ENCODE measurements around the gene KIAA1614. TPM values are rescaled to one million over a fixed set of nuclear protein-coding genes. Genes with fewer than 3 reads are reported as not detected.
A peak's percentile ranks its signal among the peaks of the same experiment; 100 is the strongest.

Gene KIAA1614
- total RNA-seq, 1 donor, result 10.6 TPM

DNA sequence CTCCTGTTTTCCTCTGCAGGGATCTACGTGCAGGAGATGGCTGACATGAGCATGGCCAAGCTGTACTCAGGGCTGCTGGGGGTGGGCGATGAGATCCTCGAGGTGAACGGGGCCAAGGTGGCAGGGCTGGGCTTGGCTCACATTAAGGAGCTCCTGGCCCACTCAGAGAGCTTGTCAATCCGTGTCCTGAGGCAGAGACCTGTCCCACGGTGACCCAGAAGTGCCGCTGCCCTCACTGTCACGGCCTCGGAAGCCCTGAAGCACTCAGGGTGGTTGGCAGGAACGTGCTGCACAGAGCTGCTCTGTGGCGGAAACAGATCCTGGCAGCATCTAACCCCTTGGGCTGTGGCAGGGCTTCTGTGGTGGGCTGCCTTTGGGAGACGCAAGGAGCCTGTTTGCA is 37.6 kb downstream of the KIAA1614 start:
- DNase-seq (ENCODE audit: low read depth), result no peak
- TF ChIP-seq, protein P1, sequence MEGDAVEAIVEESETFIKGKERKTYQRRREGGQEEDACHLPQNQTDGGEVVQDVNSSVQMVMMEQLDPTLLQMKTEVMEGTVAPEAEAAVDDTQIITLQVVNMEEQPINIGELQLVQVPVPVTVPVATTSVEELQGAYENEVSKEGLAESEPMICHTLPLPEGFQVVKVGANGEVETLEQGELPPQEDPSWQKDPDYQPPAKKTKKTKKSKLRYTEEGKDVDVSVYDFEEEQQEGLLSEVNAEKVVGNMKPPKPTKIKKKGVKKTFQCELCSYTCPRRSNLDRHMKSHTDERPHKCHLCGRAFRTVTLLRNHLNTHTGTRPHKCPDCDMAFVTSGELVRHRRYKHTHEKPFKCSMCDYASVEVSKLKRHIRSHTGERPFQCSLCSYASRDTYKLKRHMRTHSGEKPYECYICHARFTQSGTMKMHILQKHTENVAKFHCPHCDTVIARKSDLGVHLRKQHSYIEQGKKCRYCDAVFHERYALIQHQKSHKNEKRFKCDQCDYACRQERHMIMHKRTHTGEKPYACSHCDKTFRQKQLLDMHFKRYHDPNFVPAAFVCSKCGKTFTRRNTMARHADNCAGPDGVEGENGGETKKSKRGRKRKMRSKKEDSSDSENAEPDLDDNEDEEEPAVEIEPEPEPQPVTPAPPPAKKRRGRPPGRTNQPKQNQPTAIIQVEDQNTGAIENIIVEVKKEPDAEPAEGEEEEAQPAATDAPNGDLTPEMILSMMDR (IDR thresholded peaks at IDR 0.05; ENCODE audit: insufficient read depth, low read length), result no peak
- H3K4me3 ChIP-seq (ENCODE audit: low read depth, low read length), result no peak overlapping the region

GRCh38 chr1:180951186-180951745 is 38.6 kb downstream of the KIAA1614 start:
- TF ChIP-seq, protein P1 (IDR thresholded peaks at IDR 0.05; ENCODE audit: insufficient read depth, low read length), result no peak
- H3K4me3 ChIP-seq (ENCODE audit: low read depth, low read length), result no peak overlapping the region
- no peak for DNase-seq (ENCODE audit: low read depth)

DNA sequence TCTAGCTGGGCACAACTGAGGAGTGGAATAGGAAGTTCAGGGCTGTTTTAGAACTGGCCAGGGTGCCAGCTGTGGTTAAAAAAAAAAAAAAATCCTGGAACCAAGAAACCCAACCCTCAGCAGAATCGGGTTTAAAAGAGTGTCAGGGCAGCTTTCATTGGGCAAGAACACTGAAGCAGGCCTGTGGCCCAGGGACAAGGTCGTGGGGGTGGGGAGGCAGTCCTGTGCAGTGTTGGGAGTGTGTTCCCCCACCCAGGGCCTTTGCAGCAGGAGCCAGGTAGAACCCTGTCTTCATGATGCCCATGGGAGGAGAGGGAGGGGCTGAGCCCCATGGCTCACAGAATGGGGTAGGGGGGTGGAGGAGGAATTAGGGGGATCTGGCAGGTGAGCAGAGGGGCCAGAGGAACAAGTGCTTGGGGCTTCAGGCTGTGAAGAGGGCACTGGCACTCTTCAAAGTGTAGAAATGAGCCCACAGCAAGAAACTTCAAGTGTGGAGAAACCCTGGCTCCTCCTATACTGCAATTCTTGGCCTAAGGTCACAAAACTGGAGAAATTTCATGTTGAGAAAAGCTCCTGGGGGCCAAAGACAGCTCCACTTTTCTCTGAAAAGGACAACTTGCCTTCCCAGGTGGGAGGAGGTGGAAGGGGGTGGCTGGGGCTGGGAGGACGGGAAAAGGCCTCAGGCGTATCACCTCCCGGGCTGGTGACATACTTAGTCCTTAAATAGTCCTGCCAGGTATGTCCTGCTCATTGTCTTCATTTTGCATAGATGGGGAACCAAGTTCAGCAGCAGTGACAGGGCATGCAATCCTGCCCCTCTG is 39.3 kb downstream of the KIAA1614 start:
- DNase-seq (ENCODE audit: low read depth), result no peak

DNA sequence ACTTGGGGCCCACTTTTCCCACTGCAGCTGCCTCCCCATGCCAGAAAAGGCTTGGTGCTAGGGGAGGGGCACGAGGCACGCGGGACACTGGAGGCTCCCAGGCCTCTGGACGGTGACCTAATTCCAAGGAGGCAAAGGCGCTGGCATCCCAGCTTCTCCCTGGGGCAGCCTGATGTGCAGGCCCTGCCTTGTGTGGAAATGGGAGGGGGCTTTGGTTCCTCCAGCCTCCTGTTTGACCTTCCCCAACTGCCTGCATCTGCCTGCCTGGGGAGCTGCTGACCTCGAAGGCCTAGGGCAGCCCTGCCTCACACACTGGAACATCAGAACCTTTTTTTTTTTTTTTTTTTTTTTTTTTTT is 39.9 kb downstream of the KIAA1614 start:
- TF ChIP-seq, protein P1 (IDR thresholded peaks at IDR 0.05; ENCODE audit: insufficient read depth, low read length), result no peak
- DNase-seq (ENCODE audit: low read depth), result no peak
- H3K4me3 ChIP-seq (ENCODE audit: low read depth, low read length), result no peak overlapping the region

More for the DNA sequence above, 39.3 kb downstream of the KIAA1614 start:
- TF ChIP-seq, protein P1 (IDR thresholded peaks at IDR 0.05; ENCODE audit: insufficient read depth, low read length), result no peak
- no peak overlapping the region for H3K4me3 ChIP-seq (ENCODE audit: low read depth, low read length)

- TF ChIP-seq, protein P1 (IDR thresholded peaks at IDR 0.05; ENCODE audit: insufficient read depth, low read length), result no peak
- H3K4me3 ChIP-seq (ENCODE audit: low read depth, low read length), result peak overlapping the region; percentile 67
- no peak for DNase-seq (ENCODE audit: low read depth)
Observed at GRCh38 chr1:180953291-180954004, 40.8 kb downstream of the KIAA1614 start.

GRCh38 chr1:180954005-180954800 is 41.5 kb downstream of the KIAA1614 start:
- TF ChIP-seq, protein P1 (IDR thresholded peaks at IDR 0.05; ENCODE audit: insufficient read depth, low read length), result no peak
- DNase-seq (ENCODE audit: low read depth), result peak; percentile 59
- peak overlapping the region; percentile 67 for H3K4me3 ChIP-seq (ENCODE audit: low read depth, low read length)
